ENCODE data around the gene SPDYE6.

GRCh38 chr7:102400360-102400759 lies 44.1 kb upstream of the SPDYE6 start:
- no peak for TF ChIP-seq CTCF (IDR thresholded peaks at IDR 0.05)
- TF ChIP-seq POLR2A (IDR thresholded peaks at IDR 0.05), result no peak
- TF ChIP-seq POLR2AphosphoS5 (IDR thresholded peaks at IDR 0.05; ENCODE audit: insufficient read depth in 1 of 2, low read depth in 1 of 2), result no peak

All from vagina (tissue), 2 donors.